GM20000 (cell line): Measurements from ENCODE around the gene DPY30.
A peak's percentile ranks its signal among the peaks of the same experiment; 100 is the strongest.

ENCODE experiments used
- DNase-seq: peaks from one replicate; pipeline ENCODE4 v3.0.0; 2012; ENCODE audit warnings: low spot score
- CTCF ChIP-seq: IDR thresholded peaks from 2 replicates; pipeline ENCODE4 v1.5.1; 2012; ENCODE audit warnings: mild to moderate bottlenecking, control low read depth; ENCODE audit errors: extremely low read depth, missing control alignments

Gene DPY30

GRCh38 chr2:32012872-32013271, 26.7 kb downstream of the DPY30 start:
- TF ChIP-seq CTCF, result no peak
- DNase-seq, result no peak

GRCh38 chr2:32011485-32011960, 28.1 kb downstream of the DPY30 start:
- TF ChIP-seq CTCF, result no peak
- DNase-seq, result no peak

DNA sequence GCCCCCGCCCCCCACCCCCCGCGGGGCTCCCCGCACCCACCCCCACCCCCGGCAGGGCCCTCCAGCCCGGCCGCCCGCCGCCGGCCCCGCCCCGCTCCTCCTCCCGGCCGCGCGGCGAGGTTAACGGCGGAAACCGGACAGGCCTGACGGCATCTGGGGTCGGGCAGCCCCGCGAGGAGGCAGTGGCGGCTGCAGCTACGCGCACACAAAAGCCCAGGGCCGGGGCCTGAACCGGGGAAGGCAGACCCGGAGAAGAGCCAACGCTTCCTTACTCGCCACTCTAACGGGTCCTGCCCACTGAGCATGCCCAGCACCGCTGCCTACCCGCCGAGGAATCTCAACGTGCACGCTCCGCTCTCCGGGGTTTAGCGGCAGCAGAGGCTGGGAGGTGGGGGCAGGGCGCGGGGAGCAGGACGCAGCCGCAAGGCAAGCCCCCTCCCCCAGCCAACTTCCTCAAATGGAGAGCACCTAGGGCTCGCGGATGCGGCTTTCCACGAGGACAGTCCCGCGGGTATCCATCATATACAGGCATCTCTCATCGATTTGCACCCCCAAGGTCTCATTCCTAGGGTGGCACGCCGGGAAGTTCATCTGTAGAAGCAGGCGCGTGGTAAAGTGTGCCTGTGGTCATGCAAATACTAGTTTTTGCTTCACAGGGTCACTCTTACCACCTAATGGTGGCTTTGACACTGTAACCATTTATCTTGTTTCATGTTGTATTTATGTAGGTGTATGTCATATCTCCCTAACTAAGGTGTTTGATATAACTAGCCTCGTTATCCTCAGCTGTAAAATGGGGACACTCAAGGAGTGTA, 28.7 kb downstream of the DPY30 start, which contains the start of gene MEMO1:
MEMO1 (minus strand) TSS at position 339 of the 815 bp plus-strand sequence. CDS start 761 bp downstream, outside the sequence.
- peak; percentile 94 for DNase-seq
- TF ChIP-seq CTCF, result no peak

GRCh38 chr2:32010280-32010669, 29.3 kb downstream of the DPY30 start:
- DNase-seq, result peak; percentile 61

GRCh38 chr2:32009516-32010256, 29.9 kb downstream of the DPY30 start:
- peak; percentile 66 for DNase-seq

GRCh38 chr2:32008805-32009515, 30.6 kb downstream of the DPY30 start:
- peak; percentile 26 for DNase-seq
- no peak for TF ChIP-seq CTCF

More at GRCh38 chr2:32009516-32010256, 29.9 kb downstream of the DPY30 start:
- TF ChIP-seq CTCF, result no peak

DNA sequence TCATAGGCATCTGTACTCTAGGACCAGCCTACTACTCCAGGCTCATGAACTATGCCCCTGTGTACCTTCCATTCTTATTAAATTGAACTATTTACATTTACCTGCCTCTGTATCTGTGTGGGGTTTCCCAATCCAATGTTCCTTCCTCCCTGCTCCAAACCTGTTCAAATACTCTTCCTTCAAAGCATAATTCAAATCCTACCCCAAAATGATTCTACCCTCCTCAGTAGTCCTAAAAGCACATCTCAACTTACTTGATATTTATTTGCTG, 32.5 kb downstream of the DPY30 start:
- TF ChIP-seq CTCF, result no peak
- no peak for DNase-seq
